B cell (primary cell): ENCODE results near the gene RIMBP2. TPM values are rescaled to one million over a fixed set of nuclear protein-coding genes. Genes with fewer than 3 reads are reported as not detected.

Experiments
- ATAC-seq: fragments of 200-7000 bp; cut with Tn5 transposase; one replicate; pipeline ENCODE4 v1.10.0; 2021; ENCODE audit warnings: low read depth, mild to moderate bottlenecking, moderate number of reproducible peaks, moderate library complexity
- CTCF ChIA-PET: fragments of 350-600 bp; sonication (Branson Sonifier 250); formaldehyde crosslinking; loops from one replicate; lab custom pipeline; 2021; ENCODE audit warnings: antibody characterized with exemption, inconsistent platforms; lab: Charles Lee
- POLR2A ChIA-PET: fragments of 350-600 bp; sonication (Branson Sonifier 250); formaldehyde crosslinking; loops from one replicate; lab custom pipeline; 2021; ENCODE audit warnings: antibody characterized with exemption; lab: Charles Lee
- DNase-seq: peaks from one replicate; pipeline ENCODE4 v3.0.0; 2013
- H2AFZ ChIP-seq: 2 replicates; pipeline ENCODE4 v1.6.1; 2012; ENCODE audit warnings: mild to moderate bottlenecking, low read depth, low read length; ENCODE audit not compliant: insufficient read depth, poor library complexity, severe bottlenecking
- H3K27ac ChIP-seq, 2 donors: 1 replicate in 1 of 2; 2 replicates in 1 of 2; pipeline ENCODE4 v1.5.1; 2012 to 2013; ENCODE audit warnings: low read length in 2 of 2, mild to moderate bottlenecking in 2 of 2, moderate library complexity in 1 of 2
- H3K27me3 ChIP-seq, 4 experiments: fragments of 200-600 bp in 1 of 4; sonication (generic) in 1 of 4; replicated peaks in 1 of 4; 1 replicate in 2 of 4; 2 replicates in 2 of 4; pipeline versions ENCODE4 v1.6.1 to v1.7.0; 2013 to 2016; ENCODE audit warnings: low read length in 3 of 4, mild to moderate bottlenecking in 2 of 4, mixed read lengths in 1 of 4, moderate library complexity in 1 of 4; ENCODE audit not compliant: insufficient read depth in 4 of 4, control insufficient read depth in 3 of 4; ENCODE audit errors: control extremely low read depth in 1 of 4
- H3K36me3 ChIP-seq, 2 experiments: replicated peaks in 1 of 2; 1 replicate in 1 of 2; 2 replicates in 1 of 2; pipeline versions ENCODE4 v1.6.1 to v1.7.1; 2013; ENCODE audit warnings: low read length in 1 of 2; ENCODE audit not compliant: insufficient read depth in 2 of 2, control insufficient read depth in 1 of 2; ENCODE audit errors: control extremely low read depth in 1 of 2, extremely low read depth in 1 of 2
- H3K4me1 ChIP-seq, 2 donors: fragments of 200-600 bp in 1 of 2; sonication (generic) in 1 of 2; 1 replicate in 1 of 2; 2 replicates in 1 of 2; pipeline versions ENCODE4 v1.5.1 to v1.6.1; 2013 to 2017; ENCODE audit warnings: low read length in 2 of 2; ENCODE audit not compliant: control insufficient read depth in 2 of 2, insufficient read depth in 2 of 2
- H3K4me2 ChIP-seq: replicated peaks from 2 replicates; pipeline ENCODE3; 2012; ENCODE audit warnings: mild to moderate bottlenecking, low read depth, low read length; ENCODE audit not compliant: poor library complexity, severe bottlenecking
- H3K4me3 ChIP-seq, 5 experiments: fragments of 200-600 bp in 1 of 5; sonication (generic) in 1 of 5; 1 replicate in 3 of 5; 2 replicates in 2 of 5; pipeline versions ENCODE4 v1.5.1 to v1.7.0; 2011 to 2016; ENCODE audit warnings: low read length in 4 of 5, mild to moderate bottlenecking in 4 of 5, low read depth in 2 of 5, control low read depth in 1 of 5, moderate library complexity in 1 of 5; ENCODE audit not compliant: insufficient read depth in 1 of 5; ENCODE audit errors: control extremely low read depth in 1 of 5, extremely low read depth in 1 of 5
- H3K79me2 ChIP-seq: fragments of 200-600 bp; sonication (generic); one replicate; pipeline ENCODE4 v1.6.0; 2016; ENCODE audit warnings: low read length; ENCODE audit not compliant: control insufficient read depth, insufficient read depth
- H3K9ac ChIP-seq: fragments of 200-600 bp; sonication (generic); 2 replicates; pipeline ENCODE4 v1.6.1; 2017; ENCODE audit warnings: mild to moderate bottlenecking, low read length, moderate library complexity
- H3K9me3 ChIP-seq, 3 donors: one replicate each; pipeline versions ENCODE4 v1.6.1 to v1.7.1; 2013; ENCODE audit warnings: low read length in 2 of 3; ENCODE audit not compliant: control insufficient read depth in 2 of 3, insufficient read depth in 1 of 3; ENCODE audit errors: control extremely low read depth in 1 of 3
- H4K20me1 ChIP-seq: 2 replicates; pipeline ENCODE4 v1.6.0; 2012; ENCODE audit warnings: mild to moderate bottlenecking, low read length; ENCODE audit not compliant: insufficient read depth, control insufficient read depth, poor library complexity, severe bottlenecking
- H3K27ac Mint-ChIP-seq: one replicate; pipeline ENCODE4 v1.8.0; 2021; ENCODE audit warnings: mixed read lengths
- H3K27me3 Mint-ChIP-seq: one replicate; pipeline ENCODE4 v1.8.0; 2021; ENCODE audit warnings: mixed read lengths
- H3K4me1 Mint-ChIP-seq: one replicate; pipeline ENCODE4 v1.8.0; 2021; ENCODE audit warnings: mixed read lengths
- H3K4me3 Mint-ChIP-seq: one replicate; pipeline ENCODE4 v1.8.0; 2021; ENCODE audit warnings: mixed read lengths
- H3K9me3 Mint-ChIP-seq: one replicate; pipeline ENCODE4 v1.8.0; 2022; ENCODE audit warnings: mixed read lengths; ENCODE audit not compliant: insufficient read depth
- CTCF ChIP-seq: fragments of 200-600 bp; IDR thresholded peaks from one replicate; pipeline ENCODE4 v1.8.0; 2022; ENCODE audit warnings: antibody characterized with exemption, mild to moderate bottlenecking
- EZH2 ChIP-seq: IDR thresholded peaks from 2 replicates; pipeline ENCODE4 v1.6.1; 2012; ENCODE audit warnings: borderline replicate concordance, low read depth, mild to moderate bottlenecking, moderate library complexity, low read length; ENCODE audit not compliant: insufficient read depth, poor library complexity, severe bottlenecking
- WGBS: methylation state at CpG from one replicate; pipeline ENCODE4 v1.1.5; 2013; ENCODE audit warnings: missing lambda C conversion rate; ENCODE audit not compliant: insufficient coverage; 5-methylcytosine and 5-hydroxymethylcytosine counted together
- intact Hi-C: fragments of 100-400 bp; cut with micrococcal nuclease; formaldehyde crosslinking; loops from one replicate; pipeline ENCODE4 v1.10.0; 2022
- polyA plus RNA-seq: library from polyadenylated mRNA; depleted of rRNA; stranded (reverse); fragments of >200 nt; gene quantifications from 2 replicates; pipeline ENCODE4 v1.2.3, GENCODE V29; 2012
- total RNA-seq, 2 donors: library from RNA; stranded (reverse); fragments of 120-200 nt in 1 of 2; gene quantifications; 1 replicate in 1 of 2; 2 replicates in 1 of 2; pipeline versions ENCODE4 v1.2.3 to v1.2.4, GENCODE V29; 2013 to 2022

RIMBP2 gene
- total and polyA plus RNA-seq, 2 donors (not counting 1 experiment from before 2014, with no cell fraction given), result not detected

GRCh38 chr12:130522244-130522834, 193.8 kb downstream of the RIMBP2 start:
- H3K4me3 ChIP-seq, result no peak overlapping the region
- no peaks in the 10 kb centered on the region for H3K27me3 ChIP-seq
- WGBS, result 85% methylated on average over 15 of the region's 17 CpGs
- POLR2A ChIA-PET, result no interaction called here
- no peaks in the 10 kb centered on the region for H3K4me1 ChIP-seq
- Mint-ChIP-seq H3K4me1 (no peaks in the 10 kb centered on the region), H3K9me3 (peaks cover 2% of the 10 kb centered on the region), H3K27me3 (peaks cover 4% of the 10 kb centered on the region), H3K27ac (no peak overlapping the region), H3K4me3 (no peak overlapping the region)
- no peaks in the 10 kb centered on the region for H3K36me3 ChIP-seq
- H2AFZ ChIP-seq, result no peak overlapping the region
- H3K27ac ChIP-seq, result no peak overlapping the region
- H3K79me2 ChIP-seq, result no peaks in the 10 kb centered on the region
- CTCF ChIA-PET, result no interaction called here
- H3K9me3 ChIP-seq, result peaks cover 0 to 15% (median 0%) of the 10 kb centered on the region in 3 donors
- no peak for TF ChIP-seq CTCF
- TF ChIP-seq EZH2, result no peak
- ATAC-seq (no peak), DNase-seq (no peak)
- no peaks in the 10 kb centered on the region for H4K20me1 ChIP-seq
- intact Hi-C loops, result no loop called here
- no peak overlapping the region for H3K4me2 ChIP-seq
- no peak overlapping the region for H3K9ac ChIP-seq

GRCh38 chr12:130521375-130522124, 194.5 kb downstream of the RIMBP2 start:
- Histone ChIP-seq H3K27ac (no peak overlapping the region), H3K9me3 (peaks cover 0 to 16% (median 0%) of the 10 kb centered on the region in 3 donors), H3K36me3 (no peaks in the 10 kb centered on the region)

More at GRCh38 chr12:130521375-130522124, 194.5 kb downstream of the RIMBP2 start:
- CTCF ChIA-PET, result no interaction called here
- H3K27me3 Mint-ChIP-seq, result peaks cover 4% of the 10 kb centered on the region
- peaks cover 2% of the 10 kb centered on the region for H3K9me3 Mint-ChIP-seq
- H3K27ac Mint-ChIP-seq, result no peak overlapping the region
- no peaks in the 10 kb centered on the region for H3K4me1 Mint-ChIP-seq
- Histone ChIP-seq H3K4me2 (no peak overlapping the region), H3K27me3 (no peaks in the 10 kb centered on the region), H3K79me2 (no peaks in the 10 kb centered on the region), H3K4me1 (no peaks in the 10 kb centered on the region), H3K4me3 (no peak overlapping the region), H2AFZ (no peak overlapping the region), H3K9ac (no peak overlapping the region), H4K20me1 (no peaks in the 10 kb centered on the region)
- TF ChIP-seq EZH2, result no peak
- no peak for TF ChIP-seq CTCF
- WGBS, result 64% methylated on average over 7 of the region's 11 CpGs
- intact Hi-C loops, result no loop called here
- ATAC-seq (no peak), DNase-seq (no peak)
- no peak overlapping the region for H3K4me3 Mint-ChIP-seq
- POLR2A ChIA-PET, result no interaction called here
